ENCODE measurements around the gene ROR1.

Gene ROR1

DNA sequence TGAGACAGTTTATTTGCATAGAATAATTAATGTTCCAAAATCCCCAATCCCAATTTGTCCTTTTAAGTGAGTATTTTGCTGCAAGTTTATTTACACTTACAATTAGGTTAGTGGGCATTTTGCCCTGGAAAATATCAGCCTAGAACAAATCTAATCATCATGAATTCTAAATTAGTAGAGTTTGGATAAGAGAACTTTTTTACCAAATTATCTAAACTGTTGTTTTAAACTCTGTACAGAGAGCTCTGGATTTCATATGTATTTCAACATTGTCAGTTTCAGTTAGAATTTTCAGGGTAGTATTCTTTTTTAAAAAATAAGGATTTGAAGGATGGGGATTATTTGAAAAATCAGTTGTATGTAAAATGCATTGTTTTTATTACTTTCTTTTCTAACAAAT, 401.8 kb downstream of the ROR1 start:
- no peak for DNase-seq (ENCODE audit: low read depth in 2 of 2)

GRCh38 chr1:64176659-64177058, 402.8 kb downstream of the ROR1 start:
- DNase-seq (ENCODE audit: low read depth in 2 of 2): no peak

- DNase-seq (ENCODE audit: low read depth in 2 of 2): no peak
These were observed 405.8 kb downstream of the ROR1 start for GRCh38 chr1:64179588-64179987.

DNA sequence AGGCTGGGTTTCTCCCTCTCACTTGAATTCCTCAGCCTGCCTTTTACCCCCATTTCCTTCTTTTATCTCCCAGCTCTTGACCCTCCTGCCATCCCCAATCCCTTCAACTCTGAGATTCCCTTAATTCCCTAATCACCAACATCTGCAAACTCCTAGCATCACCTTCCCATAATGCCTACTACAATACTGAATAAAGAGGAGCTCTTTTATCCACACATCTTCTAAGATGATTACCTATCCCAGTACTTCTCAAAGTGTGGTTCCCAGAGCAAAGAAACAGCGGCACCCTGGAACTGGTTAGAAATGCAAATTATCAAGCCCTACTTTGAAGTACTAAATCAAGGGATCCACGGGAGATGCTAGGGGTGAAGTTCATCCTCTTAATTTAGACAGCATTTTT, 408.4 kb downstream of the ROR1 start:
- no peak for DNase-seq (ENCODE audit: low read depth in 2 of 2)

GRCh38 chr1:64183395-64184002, 409.7 kb downstream of the ROR1 start:
- no peak for DNase-seq (ENCODE audit: low read depth in 2 of 2)

- DNase-seq (ENCODE audit: low read depth in 2 of 2): no peak
These were observed 410.2 kb downstream of the ROR1 start for GRCh38 chr1:64184003-64184440.

DNA sequence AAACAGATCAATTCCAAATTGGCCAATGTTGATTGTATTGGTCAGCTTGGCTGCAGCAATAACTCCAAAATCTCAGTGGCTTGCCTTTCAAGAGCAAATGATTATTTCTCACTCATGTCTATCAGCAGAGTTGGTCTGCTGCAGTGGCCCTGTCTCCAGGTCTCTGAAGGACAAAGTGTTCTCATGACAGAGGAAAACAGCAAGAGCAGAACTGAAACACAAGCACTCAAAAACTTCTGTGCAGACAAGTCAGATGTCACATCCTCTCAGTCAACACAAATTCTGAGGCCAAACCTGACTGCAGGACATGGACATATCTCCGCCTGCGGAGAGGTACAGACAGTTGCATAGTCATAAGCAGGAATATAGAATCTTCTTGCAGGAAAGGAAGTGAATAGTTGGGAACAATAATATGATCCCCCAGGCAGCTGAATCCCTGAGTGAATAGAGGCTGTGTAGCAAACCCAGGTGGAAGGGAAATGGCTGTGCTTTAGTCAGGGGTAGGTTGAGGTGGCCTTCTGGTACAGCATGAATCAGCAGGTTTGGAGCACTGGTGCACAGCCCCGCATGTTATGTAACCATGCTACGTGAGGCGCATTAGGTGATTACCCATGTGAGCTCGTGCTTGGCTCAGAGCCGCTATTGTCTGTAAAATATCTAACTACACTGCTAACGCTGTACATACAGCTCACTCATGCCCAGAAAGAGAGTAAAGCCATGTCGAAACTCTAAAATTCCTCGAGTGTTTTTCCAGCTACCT, 412.5 kb downstream of the ROR1 start:
- no peak for DNase-seq (ENCODE audit: low read depth in 2 of 2)

DNA sequence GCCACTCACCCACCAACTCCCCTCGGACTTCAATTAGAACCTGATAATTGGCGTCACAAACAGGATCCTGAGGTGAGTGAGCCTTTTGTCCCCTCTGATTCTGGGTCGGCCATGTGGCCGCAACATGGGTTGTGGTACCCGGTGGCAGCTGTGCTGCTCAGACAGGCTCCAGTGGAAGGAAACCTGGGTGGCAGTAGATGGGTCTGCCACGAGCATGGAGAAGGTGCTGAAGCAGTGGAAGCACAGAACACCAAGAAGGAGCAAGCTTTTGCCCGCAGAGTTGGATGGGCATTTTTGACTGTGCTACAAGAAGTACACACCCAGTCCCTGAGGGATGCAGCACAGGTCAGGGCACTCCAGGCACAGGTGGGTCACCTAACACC, 413.1 kb downstream of the ROR1 start:
- no peak for DNase-seq (ENCODE audit: low read depth in 2 of 2)

GRCh38 chr1:64187646-64188045, 413.8 kb downstream of the ROR1 start:
- DNase-seq (ENCODE audit: low read depth in 2 of 2): no peak

DNA sequence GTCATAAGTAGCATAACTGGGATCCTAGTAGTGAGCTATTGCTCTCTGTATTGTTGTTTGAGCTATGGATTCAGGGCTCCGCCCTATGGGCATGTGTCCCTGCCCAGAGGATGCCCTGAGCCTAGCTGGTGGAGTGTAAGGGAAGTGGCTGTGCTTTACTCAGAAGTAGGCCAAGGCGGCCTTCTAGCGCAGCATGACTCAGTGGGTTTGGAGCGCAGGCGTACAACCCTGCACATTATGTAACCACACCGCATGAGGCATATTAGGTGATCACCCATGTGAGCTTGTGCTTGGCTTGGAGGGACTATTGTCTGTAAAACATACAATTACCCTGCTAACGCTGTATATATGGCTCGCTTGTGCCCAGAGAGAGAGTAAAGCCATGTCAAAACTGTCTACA, 418.5 kb downstream of the ROR1 start:
- no peak for DNase-seq (ENCODE audit: low read depth in 2 of 2)

GRCh38 chr1:64194168-64195080, 420.6 kb downstream of the ROR1 start:
- no peak for DNase-seq (ENCODE audit: low read depth in 2 of 2)

- DNase-seq (ENCODE audit: low read depth in 2 of 2): no peak
These were observed 421.2 kb downstream of the ROR1 start for GRCh38 chr1:64195081-64195395.

DNA sequence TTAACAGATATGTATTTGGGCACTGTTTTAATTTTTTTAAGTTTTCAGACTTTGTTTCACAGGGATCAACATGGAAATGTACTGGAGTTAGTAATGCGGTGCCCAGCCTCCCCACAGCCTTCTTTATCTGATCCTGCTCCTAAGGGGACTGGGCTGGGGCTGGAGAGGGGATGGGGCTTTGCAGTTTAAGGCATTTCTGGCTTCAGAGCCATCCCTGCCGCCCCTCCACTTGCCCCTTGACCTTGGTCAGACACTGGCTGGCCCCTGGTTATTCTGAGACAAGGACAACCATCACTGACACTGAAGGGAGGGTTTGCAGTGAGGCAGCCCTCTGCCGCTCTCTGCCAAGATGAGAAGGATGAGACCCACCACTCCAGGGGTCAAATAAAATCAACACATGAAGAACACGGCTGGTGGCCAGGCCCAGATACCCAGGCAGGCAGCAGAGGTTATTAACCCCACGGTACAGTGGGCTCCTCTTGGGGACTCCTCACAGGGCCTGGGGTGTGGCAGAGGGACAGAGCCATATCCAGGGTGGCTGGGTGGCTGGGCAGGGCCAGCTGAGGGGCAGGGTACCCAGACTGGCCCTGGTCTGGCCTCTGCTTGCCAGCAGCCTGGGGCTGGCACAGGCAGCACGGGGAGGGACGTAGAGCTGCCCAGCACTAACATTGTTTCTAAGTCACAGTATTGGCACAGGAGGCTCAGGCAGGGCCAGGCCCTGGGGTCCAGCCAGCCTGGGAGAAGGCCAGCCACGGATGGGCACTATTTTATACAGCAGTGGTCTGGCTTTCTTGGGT, 422.5 kb downstream of the ROR1 start:
- no peak for DNase-seq (ENCODE audit: low read depth in 2 of 2)

- DNase-seq (ENCODE audit: low read depth in 2 of 2): no peak
These were observed 423.3 kb downstream of the ROR1 start for GRCh38 chr1:64197076-64197475.

GRCh38 chr1:64199154-64199553, 425.3 kb downstream of the ROR1 start:
- no peak for DNase-seq (ENCODE audit: low read depth in 2 of 2)

GRCh38 chr1:64200064-64200463, 426.2 kb downstream of the ROR1 start:
- DNase-seq (ENCODE audit: low read depth in 2 of 2): no peak

GRCh38 chr1:64203420-64203819, 429.6 kb downstream of the ROR1 start, which contains the start of gene UBE2U:
TSS of gene UBE2U (plus strand) at chr1:64203623. CDS start at chr1:64204051, 428 bp downstream.
- DNase-seq (ENCODE audit: low read depth in 2 of 2): no peak

- DNase-seq (ENCODE audit: low read depth in 2 of 2): no peak
These were observed 435.4 kb downstream of the ROR1 start for GRCh38 chr1:64209221-64209620.

DNA sequence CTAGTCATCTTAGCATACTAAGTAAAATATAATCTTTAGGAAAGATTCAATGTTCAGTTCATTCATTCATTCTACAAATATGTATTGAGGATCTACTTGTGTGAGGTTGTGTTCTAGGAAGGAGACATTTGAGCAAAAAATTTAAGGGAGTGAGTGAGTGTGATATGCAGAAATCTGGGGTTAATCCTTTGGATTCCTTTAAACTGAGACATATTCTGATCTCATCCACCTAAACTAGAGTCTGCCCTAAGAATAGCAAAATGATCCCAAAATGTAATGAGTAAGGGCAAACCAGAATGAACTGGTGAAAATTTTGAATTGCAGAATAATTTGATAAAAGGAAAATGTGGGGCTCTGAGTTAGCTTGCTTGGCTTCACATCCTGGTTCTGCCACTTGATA, 438.2 kb downstream of the ROR1 start:
- DNase-seq (ENCODE audit: low read depth in 2 of 2): no peak

DNA sequence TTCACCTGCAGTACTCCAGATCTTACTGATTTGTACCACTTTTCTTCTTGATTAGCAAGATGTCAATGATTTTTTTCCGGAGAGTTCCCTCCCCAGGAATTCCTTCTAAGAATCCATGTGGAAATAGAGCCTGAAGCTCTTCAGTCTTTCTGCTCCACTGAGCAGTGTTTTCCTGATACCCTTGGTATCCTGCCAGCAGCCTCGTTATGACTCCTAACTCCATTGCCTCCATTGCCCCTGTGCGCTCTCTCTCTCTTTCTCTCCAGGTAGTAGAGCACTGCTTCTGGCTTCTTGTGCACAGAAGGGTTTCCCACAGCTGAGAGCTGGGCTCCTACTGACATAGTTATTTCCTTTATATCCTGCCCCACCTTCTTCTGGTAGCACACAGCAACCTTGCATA, 441.8 kb downstream of the ROR1 start:
- DNase-seq (ENCODE audit: low read depth in 2 of 2): no peak

DNA sequence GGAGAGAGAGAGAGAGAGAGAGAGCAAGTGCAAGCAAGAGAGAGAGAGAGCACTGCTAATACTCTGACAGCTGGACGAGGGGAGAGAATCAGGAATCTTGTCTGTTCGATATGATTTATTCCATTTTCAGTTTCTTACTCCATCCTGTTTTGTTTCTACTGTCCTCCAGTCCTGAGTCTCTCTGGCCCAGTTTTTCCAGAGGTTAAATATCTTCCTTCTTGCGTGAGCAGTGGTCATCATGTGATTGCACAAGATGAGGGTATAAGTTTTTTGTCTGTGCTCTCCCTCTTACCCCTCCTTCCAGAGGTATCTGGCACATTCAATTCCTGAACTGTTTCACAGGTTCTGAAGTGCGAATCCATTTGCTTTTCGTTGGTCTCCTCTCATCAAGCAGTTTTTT, 446.4 kb downstream of the ROR1 start:
- DNase-seq (ENCODE audit: low read depth in 2 of 2): no peak

Data from activated CD8-positive, alpha-beta memory T cell treated with anti-CD3 and anti-CD28 coated beads for 4 hours (primary cell).